Body of pancreas (tissue), 4 donors: ENCODE data around the gene GPR107. TPM values are rescaled to one million over a fixed set of nuclear protein-coding genes. Genes with fewer than 3 reads are reported as not detected.

Source experiments
- ATAC-seq: fragments of 150-250 bp; one replicate; pipeline ENCODE4 v1.9.1; 2016
- DNase-seq, 4 donors: peaks; one replicate each; pipeline ENCODE4 v3.0.0-alpha.2; 2019
- H3K27ac ChIP-seq, 4 donors: fragments of 200-600 bp; sonication (generic); 1 replicate in 3 of 4; 2 replicates in 1 of 4; pipeline versions ENCODE4 v1.5.1 to v1.6.1; 2016 to 2019; ENCODE audit warnings: mild to moderate bottlenecking in 1 of 4, mixed read lengths in 1 of 4, moderate library complexity in 1 of 4
- H3K27me3 ChIP-seq, 2 donors: fragments of 200-600 bp; sonication (generic); one replicate each; pipeline ENCODE4 v1.6.0; 2016; ENCODE audit warnings: mild to moderate bottlenecking in 1 of 2
- H3K36me3 ChIP-seq, 2 donors: fragments of 200-600 bp; sonication (generic); replicated peaks in 1 of 2; 2 replicates each; pipeline ENCODE4 v1.5.1; 2016; ENCODE audit warnings: low read depth in 2 of 2; ENCODE audit not compliant: insufficient read depth in 1 of 2
- H3K4me1 ChIP-seq: fragments of 200-600 bp; sonication (generic); one replicate; pipeline ENCODE4 v1.6.0; 2016
- H3K4me3 ChIP-seq, 2 donors: fragments of 200-600 bp; sonication (generic); 1 replicate in 1 of 2; 2 replicates in 1 of 2; pipeline ENCODE4 v1.5.1; 2016 to 2019
- H3K9me3 ChIP-seq, 3 donors: fragments of 200-600 bp; sonication (generic); 1 replicate in 2 of 3; 2 replicates in 1 of 3; pipeline ENCODE4 v1.5.1; 2016
- CTCF ChIP-seq, 7 experiments: fragments of 450-650 bp in 4 of 7; fragments of 200-600 bp in 3 of 7; sonication (generic) in 3 of 7; IDR thresholded peaks; one replicate each; pipeline ENCODE4 v1.5.1; 2016 to 2019; ENCODE audit warnings: antibody characterized with exemption in 7 of 7
- POLR2A ChIP-seq, 3 donors: fragments of 450-650 bp; IDR thresholded peaks; one replicate each; pipeline ENCODE4 v1.6.1; 2016; ENCODE audit warnings: antibody characterized with exemption in 3 of 3, mild to moderate bottlenecking in 2 of 3
- WGBS, 2 donors: methylation state at CpG; one replicate each; pipeline ENCODE4 v1.1.5; 2017; 5-methylcytosine and 5-hydroxymethylcytosine counted together
- intact Hi-C: fragments of 100-400 bp; cut with DNase I; formaldehyde crosslinking; loops from one replicate; pipeline ENCODE4 v1.15.1; 2023
- total RNA-seq, 2 donors: library from RNA; depleted of rRNA; stranded (reverse); fragments of >200 nt; gene quantifications; one replicate each; pipeline ENCODE4 v1.1.0, GENCODE V29; 2016

GPR107 gene
- total RNA-seq, 2 donors from 2014 or later = 9.6 to 11.4 TPM

GRCh38 chr9:130137641-130138081 is 84.0 kb downstream of the GPR107 start:
- Histone ChIP-seq H3K4me3 (no peak overlapping the region), H3K27ac (no peak overlapping the region), H3K36me3 (no peaks in the 10 kb centered on the region), H3K4me1 (no peaks in the 10 kb centered on the region), H3K9me3 (no peaks in the 10 kb centered on the region), H3K27me3 (no peaks in the 10 kb centered on the region)
- DNase-seq = no peak
- ATAC-seq = no peak
- whole genome bisulfite sequencing, 2 donors = 91 to 93% methylated on average over 11 of the region's 11 CpGs
- intact Hi-C loops = no loop called here
- TF ChIP-seq CTCF (IDR thresholded peaks at IDR 0.05) (no peak), POLR2A (IDR thresholded peaks at IDR 0.05) (no peak)

- Histone ChIP-seq H3K27me3 (no peaks in the 10 kb centered on the region), H3K4me1 (no peaks in the 10 kb centered on the region), H3K27ac (no peak overlapping the region), H3K4me3 (no peak overlapping the region), H3K9me3 (no peaks in the 10 kb centered on the region), H3K36me3 (no peaks in the 10 kb centered on the region)
- peak in 2 of 4 donors; percentile 23 to 34 for DNase-seq
- TF ChIP-seq POLR2A (IDR thresholded peaks at IDR 0.05) (no peak), CTCF (IDR thresholded peaks at IDR 0.05) (no peak)
- intact Hi-C loops = no loop called here
- peak; percentile 25 for ATAC-seq
- WGBS, 2 donors = 58 to 80% methylated on average over 9 to 10 of the region's 10 CpGs
Observed at GRCh38 chr9:130138171-130138653, 84.5 kb downstream of the GPR107 start.

- Histone ChIP-seq H3K27ac (no peak overlapping the region), H3K27me3 (no peaks in the 10 kb centered on the region), H3K4me3 (no peak overlapping the region), H3K36me3 (no peaks in the 10 kb centered on the region), H3K9me3 (no peaks in the 10 kb centered on the region), H3K4me1 (no peaks in the 10 kb centered on the region)
- intact Hi-C loops = no loop called here
- peak; percentile 18 to 54 (median 42) for DNase-seq
- no peak for TF ChIP-seq CTCF (IDR thresholded peaks at IDR 0.05)
- TF ChIP-seq POLR2A (IDR thresholded peaks at IDR 0.05) = no peak
- ATAC-seq = peak; percentile 25
- WGBS, 2 donors = 68 to 93% methylated on average over 6 of the region's 6 CpGs
Observed at GRCh38 chr9:130138791-130139190, 85.1 kb downstream of the GPR107 start.

- Histone ChIP-seq H3K27me3 (no peaks in the 10 kb centered on the region), H3K4me3 (no peak overlapping the region), H3K36me3 (no peaks in the 10 kb centered on the region), H3K9me3 (no peaks in the 10 kb centered on the region), H3K27ac (no peak overlapping the region), H3K4me1 (no peaks in the 10 kb centered on the region)
- DNase-seq = no peak
- no peak for ATAC-seq
- TF ChIP-seq POLR2A (IDR thresholded peaks at IDR 0.05) = no peak
- no peak for TF ChIP-seq CTCF (IDR thresholded peaks at IDR 0.05)
- intact Hi-C loops = no loop called here
- 85 to 91% methylated on average over 10 of the region's 10 CpGs for WGBS, 2 donors
Observed at GRCh38 chr9:130139251-130139650, 85.5 kb downstream of the GPR107 start.

GRCh38 chr9:130140706-130141105 is 87.0 kb downstream of the GPR107 start:
- no peaks in the 10 kb centered on the region for H3K4me1 ChIP-seq
- intact Hi-C loops = no loop called here
- H3K27ac ChIP-seq = no peak overlapping the region
- no peak overlapping the region for H3K4me3 ChIP-seq
- H3K9me3 ChIP-seq = no peaks in the 10 kb centered on the region
- ATAC-seq (no peak), DNase-seq (no peak)
- no peaks in the 10 kb centered on the region for H3K27me3 ChIP-seq
- H3K36me3 ChIP-seq = no peaks in the 10 kb centered on the region
- TF ChIP-seq POLR2A (IDR thresholded peaks at IDR 0.05) (no peak), CTCF (IDR thresholded peaks at IDR 0.05) (no peak)
- WGBS, 2 donors = 69 to 79% methylated on average over 10 of the region's 10 CpGs
